Heart right ventricle (tissue), 16 donors: ENCODE results near the gene RTKN2. TPM values are rescaled to one million over a fixed set of nuclear protein-coding genes. Genes with fewer than 3 reads are reported as not detected.

Experiments used
- ATAC-seq, 8 donors: fragments of 200-7000 bp; cut with Tn5 transposase; one replicate each; pipeline ENCODE4 v1.9.1; 2020; ENCODE audit warnings: mild to moderate bottlenecking in 8 of 8, moderate library complexity in 8 of 8, moderate number of reproducible peaks in 1 of 8
- DNase-seq, 2 donors: peaks; one replicate each; pipeline ENCODE4 v3.0.0-alpha.2; 2020
- H3K27ac ChIP-seq, 10 donors: fragments of 200-600 bp; sonication (generic) in 2 of 10; one replicate each; pipeline versions ENCODE4 v1.5.0 to v1.8.0; 2020 to 2022; ENCODE audit warnings: mild to moderate bottlenecking in 3 of 10
- H3K27me3 ChIP-seq, 7 donors: fragments of 200-600 bp; one replicate each; pipeline ENCODE4 v1.8.0; 2021 to 2022; ENCODE audit warnings: mild to moderate bottlenecking in 2 of 7
- H3K36me3 ChIP-seq, 9 donors: fragments of 200-600 bp; sonication (generic) in 1 of 9; one replicate each; pipeline versions ENCODE4 v1.5.0 to v1.8.0; 2020 to 2022; ENCODE audit warnings: mild to moderate bottlenecking in 2 of 9
- H3K4me1 ChIP-seq, 9 donors: fragments of 200-600 bp; sonication (generic) in 1 of 9; one replicate each; pipeline versions ENCODE4 v1.5.0 to v1.8.0; 2020 to 2022; ENCODE audit warnings: mild to moderate bottlenecking in 4 of 9
- H3K4me3 ChIP-seq, 10 donors: fragments of 200-600 bp; sonication (generic) in 2 of 10; one replicate each; pipeline versions ENCODE4 v1.5.0 to v1.8.0; 2020 to 2022; ENCODE audit warnings: mild to moderate bottlenecking in 7 of 10, moderate library complexity in 2 of 10
- H3K9me3 ChIP-seq, 11 donors: fragments of 200-600 bp in 10 of 11; sonication (generic) in 2 of 11; one replicate each; pipeline versions ENCODE4 v1.5.0 to v1.8.0; 2013 to 2022; ENCODE audit warnings: mild to moderate bottlenecking in 2 of 11, control low read depth in 1 of 11, moderate library complexity in 1 of 11
- WGBS, 2 donors: extraction: QIAGEN DNeasy Blood & Tissue Kit; methylation state at CpG; one replicate each; pipeline ENCODE4 v1.1.7; 2013; ENCODE audit warnings: inconsistent platforms in 1 of 2; 5-methylcytosine and 5-hydroxymethylcytosine counted together
- intact Hi-C, 10 donors: fragments of 100-400 bp; cut with DNase I; formaldehyde crosslinking; loops; one replicate each; pipeline versions ENCODE4 v1.11.1 to v1.14.2; 2022
- polyA plus RNA-seq, 2 donors: library from polyadenylated mRNA; stranded (reverse); fragments of 200-250 nt; gene quantifications; one replicate each; pipeline ENCODE4 v1.2.3, GENCODE V29; 2013
- total RNA-seq, 10 donors: library from RNA; stranded (reverse); fragmentation: NEBNext Ultra II Directional in 3 of 10; extraction: Animal tissue kit (Norgen Biotek cat#: 25700) in 3 of 10; gene quantifications; one replicate each; pipeline versions ENCODE4 v1.2.1 to v1.2.4, GENCODE V29; 2021 to 2023
- TF ChIP-seq, protein P1 (sequence below), 9 donors: fragments of 200-600 bp; sonication (generic) in 2 of 9; IDR thresholded peaks; one replicate each; pipeline versions ENCODE4 v1.5.0 to v1.8.0; 2021 to 2022; ENCODE audit warnings: antibody characterized with exemption in 9 of 9, mild to moderate bottlenecking in 5 of 9, moderate library complexity in 1 of 9
- donor health status: Arrhythmogenic right ventricular cardiomyopathy.
- donor health status: ischemic (EF 13 %, LVEDD 7.1; RV severe dilation, severe dysfunction).
- donor health status: healthy with polysubstance abuse.
- donor health status: DM: no; HTN: yes; CAD: no.
- donor health status: DM: no; HTN: no; CAD: no.
- donor health status: ischemic (EF 25% LVEDD 6.9; RV normal size, moderate dysfunction).
- donor health status: ischemic (EF 25% LVEDD 5.7; RV mildly dilated, moderate dysfunction).
- donor health status: healthy.
- donor health status: DM: yes; HTN: yes; CAD: no.
- donor health status: Ischemic cardiomyopathy.
- donor health status: ischemic (EF 35%, LVEDD 5.7; RV mildly dilated, moderate dysfunction).
- donor health status: nonischemic (EF 11% LVEDD 7.7; RV severe dilation, severe dysfunction).
- donor health status: DM: yes; HTN: yes; CAD: no.
- donor health status: PGD.
- donor health status: ischemic (EF 29% LVEDD 5.4; RV normal size, mild dysfunction).
- donor health status: nonischemic (EF 23%, LVEDD 6.1; RV moderate dilation, normal function).

The RTKN2 gene
- total and polyA plus RNA-seq, 12 donors = 0.01 to 0.30 (median 0.14) TPM; not detected in 4

DNA sequence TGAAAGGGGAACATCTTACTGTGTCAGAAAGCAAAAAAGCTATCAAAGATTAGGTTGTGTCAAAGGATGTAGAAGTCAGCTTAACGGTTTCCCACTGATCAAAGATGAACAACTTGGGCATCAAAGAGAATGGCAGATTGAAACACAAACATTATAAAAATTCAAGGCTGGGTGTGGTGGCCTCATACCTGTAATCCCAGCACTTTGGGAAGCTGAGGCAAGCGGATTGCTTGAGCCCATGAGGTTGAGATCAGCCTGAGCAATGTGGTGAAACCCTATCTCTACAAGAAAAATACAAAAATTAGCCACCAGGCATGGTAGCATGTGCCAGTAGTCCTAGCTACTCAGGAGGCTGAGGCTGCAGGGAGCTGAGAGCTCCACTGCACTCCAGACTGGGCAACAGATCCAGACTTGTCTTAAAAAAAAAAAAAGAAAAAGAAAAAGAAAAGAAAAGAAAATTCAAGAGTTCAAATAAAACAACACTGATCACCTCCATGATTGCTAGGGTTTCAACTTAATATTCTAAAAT, 34.5 kb downstream of the RTKN2 start:
- ATAC-seq = no peak
- DNase-seq = no peak
- Histone ChIP-seq H3K4me1 (peaks cover 0 to 17% (median 0%) of the 10 kb centered on the region in 9 donors), H3K27me3 (no peaks in the 10 kb centered on the region), H3K9me3 (no peaks in the 10 kb centered on the region), H3K4me3 (no peak overlapping the region), H3K27ac (no peak overlapping the region), H3K36me3 (no peaks in the 10 kb centered on the region)
- WGBS, 2 donors = 85 to 86% methylated on average over 2 of the region's 2 CpGs
- TF ChIP-seq, protein P1, sequence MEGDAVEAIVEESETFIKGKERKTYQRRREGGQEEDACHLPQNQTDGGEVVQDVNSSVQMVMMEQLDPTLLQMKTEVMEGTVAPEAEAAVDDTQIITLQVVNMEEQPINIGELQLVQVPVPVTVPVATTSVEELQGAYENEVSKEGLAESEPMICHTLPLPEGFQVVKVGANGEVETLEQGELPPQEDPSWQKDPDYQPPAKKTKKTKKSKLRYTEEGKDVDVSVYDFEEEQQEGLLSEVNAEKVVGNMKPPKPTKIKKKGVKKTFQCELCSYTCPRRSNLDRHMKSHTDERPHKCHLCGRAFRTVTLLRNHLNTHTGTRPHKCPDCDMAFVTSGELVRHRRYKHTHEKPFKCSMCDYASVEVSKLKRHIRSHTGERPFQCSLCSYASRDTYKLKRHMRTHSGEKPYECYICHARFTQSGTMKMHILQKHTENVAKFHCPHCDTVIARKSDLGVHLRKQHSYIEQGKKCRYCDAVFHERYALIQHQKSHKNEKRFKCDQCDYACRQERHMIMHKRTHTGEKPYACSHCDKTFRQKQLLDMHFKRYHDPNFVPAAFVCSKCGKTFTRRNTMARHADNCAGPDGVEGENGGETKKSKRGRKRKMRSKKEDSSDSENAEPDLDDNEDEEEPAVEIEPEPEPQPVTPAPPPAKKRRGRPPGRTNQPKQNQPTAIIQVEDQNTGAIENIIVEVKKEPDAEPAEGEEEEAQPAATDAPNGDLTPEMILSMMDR (IDR thresholded peaks at IDR 0.05) = no peak
- intact Hi-C loops = no loop called here

DNA sequence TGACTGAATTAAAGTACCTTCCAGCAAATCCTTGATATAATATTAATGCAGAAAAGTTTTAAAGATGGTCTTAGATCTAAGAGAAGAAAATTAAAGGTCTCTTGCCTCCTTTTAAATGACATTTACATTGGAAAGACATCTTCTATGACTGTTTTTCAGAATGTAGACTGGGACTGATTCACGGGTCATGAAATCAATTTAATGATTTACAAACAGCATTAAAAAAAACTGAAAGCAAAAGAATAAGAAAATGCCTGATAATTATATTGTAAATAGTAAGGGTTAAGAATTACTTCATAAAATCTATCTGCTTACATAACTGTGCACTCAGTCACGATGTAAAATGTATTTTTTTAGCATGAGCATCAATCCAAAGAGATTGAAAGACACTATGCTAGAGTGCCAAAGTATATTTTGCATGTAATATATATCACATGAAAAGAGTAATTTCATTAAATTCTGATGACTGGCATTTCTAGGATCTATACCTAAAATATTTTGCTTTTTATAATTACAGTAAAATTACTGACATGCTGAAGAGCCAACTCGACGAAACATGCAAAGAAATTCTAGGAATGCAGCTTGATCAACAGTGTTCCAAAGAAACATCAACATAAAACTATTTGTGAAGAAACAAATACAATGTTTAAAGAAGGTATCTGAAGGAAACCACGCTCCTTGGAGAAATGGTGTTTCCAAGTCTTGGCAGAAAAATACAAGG, 35.1 kb downstream of the RTKN2 start:
- Histone ChIP-seq H3K4me3 (no peak overlapping the region), H3K36me3 (no peaks in the 10 kb centered on the region), H3K27ac (no peak overlapping the region), H3K27me3 (no peaks in the 10 kb centered on the region), H3K9me3 (no peaks in the 10 kb centered on the region), H3K4me1 (peaks cover 0 to 17% (median 0%) of the 10 kb centered on the region in 9 donors)
- TF ChIP-seq, protein P1 (IDR thresholded peaks at IDR 0.05) = no peak
- intact Hi-C loops = no loop called here
- WGBS, 2 donors = 81 to 83% methylated on average over 5 of the region's 5 CpGs
- ATAC-seq (no peak), DNase-seq (no peak)

DNA sequence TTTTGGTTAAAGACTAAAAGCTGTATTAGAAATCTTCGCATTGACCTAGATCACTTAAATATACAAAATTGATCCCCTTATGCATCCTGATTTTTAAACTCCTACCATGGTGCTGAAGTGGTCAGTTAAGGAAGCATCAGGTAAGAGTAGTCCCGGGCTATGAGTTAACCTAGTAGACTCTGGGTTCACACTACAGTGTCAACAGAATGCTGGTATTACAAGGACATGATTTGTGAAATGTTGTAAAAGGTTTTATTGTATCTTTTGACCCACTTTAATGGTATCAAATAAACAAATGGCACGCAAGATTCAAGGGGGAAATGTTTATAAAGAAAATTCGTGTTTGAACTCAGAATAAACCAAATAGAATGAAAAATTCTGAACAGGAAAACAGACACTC, 36.8 kb downstream of the RTKN2 start:
- no peak for DNase-seq
- 84 to 89% methylated on average over 4 of the region's 4 CpGs for WGBS, 2 donors

DNA sequence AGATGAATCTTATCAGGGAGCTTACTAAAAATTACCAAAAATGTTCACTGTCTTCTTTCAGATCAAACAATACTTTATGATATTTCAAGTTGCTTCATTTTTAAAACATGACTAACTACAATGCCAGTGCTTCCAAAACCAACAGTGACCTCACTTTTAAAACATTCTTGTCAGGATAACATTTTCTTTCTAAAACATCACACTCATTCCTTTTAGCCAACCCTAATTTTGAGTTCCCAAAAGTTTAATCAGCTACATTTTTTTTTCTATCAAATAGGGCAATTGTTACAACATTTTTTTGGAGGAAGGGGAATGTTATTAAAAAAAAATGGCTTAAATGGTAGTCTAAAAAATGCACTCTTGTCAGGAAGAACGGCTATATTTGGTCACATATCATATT, 37.3 kb downstream of the RTKN2 start:
- TF ChIP-seq, protein P1 (IDR thresholded peaks at IDR 0.05) = no peak
- no peak overlapping the region for H3K4me3 ChIP-seq
- no peaks in the 10 kb centered on the region for H3K27me3 ChIP-seq
- no peaks in the 10 kb centered on the region for H3K9me3 ChIP-seq
- ATAC-seq (peak in 4 of 8 donors; percentile 30 to 63 (median 50)), DNase-seq (no peak)
- peaks cover 0 to 11% (median 0%) of the 10 kb centered on the region in 9 donors for H3K4me1 ChIP-seq
- intact Hi-C loops = no loop called here
- no peaks in the 10 kb centered on the region for H3K36me3 ChIP-seq
- WGBS, 2 donors = 66 to 71% methylated on average over 1 of the region's 1 CpG
- peak overlapping the region in 3 of 10 donors; percentile 13 to 24 (median 22) for H3K27ac ChIP-seq

More for the DNA sequence above, 36.8 kb downstream of the RTKN2 start:
- TF ChIP-seq, protein P1 (IDR thresholded peaks at IDR 0.05) = no peak
- Histone ChIP-seq H3K9me3 (no peaks in the 10 kb centered on the region), H3K27ac (peak overlapping the region in 3 of 10 donors; percentile 13 to 24 (median 22)), H3K4me3 (no peak overlapping the region), H3K4me1 (peaks cover 0 to 11% (median 0%) of the 10 kb centered on the region in 9 donors), H3K36me3 (no peaks in the 10 kb centered on the region), H3K27me3 (no peaks in the 10 kb centered on the region)
- ATAC-seq = no peak
- intact Hi-C loops = no loop called here
